8988T (cell line): Measurements from ENCODE around the gene CCNL1.
"Not testable (repeated sequence)": the region's sequence is repeated elsewhere in the genome, so short reads cannot be mapped to it uniquely, and the experiment has no call there.

Experiments used
- DNase-seq: peaks from one replicate; pipeline ENCODE4 v3.0.0; 2011

Gene CCNL1

DNA sequence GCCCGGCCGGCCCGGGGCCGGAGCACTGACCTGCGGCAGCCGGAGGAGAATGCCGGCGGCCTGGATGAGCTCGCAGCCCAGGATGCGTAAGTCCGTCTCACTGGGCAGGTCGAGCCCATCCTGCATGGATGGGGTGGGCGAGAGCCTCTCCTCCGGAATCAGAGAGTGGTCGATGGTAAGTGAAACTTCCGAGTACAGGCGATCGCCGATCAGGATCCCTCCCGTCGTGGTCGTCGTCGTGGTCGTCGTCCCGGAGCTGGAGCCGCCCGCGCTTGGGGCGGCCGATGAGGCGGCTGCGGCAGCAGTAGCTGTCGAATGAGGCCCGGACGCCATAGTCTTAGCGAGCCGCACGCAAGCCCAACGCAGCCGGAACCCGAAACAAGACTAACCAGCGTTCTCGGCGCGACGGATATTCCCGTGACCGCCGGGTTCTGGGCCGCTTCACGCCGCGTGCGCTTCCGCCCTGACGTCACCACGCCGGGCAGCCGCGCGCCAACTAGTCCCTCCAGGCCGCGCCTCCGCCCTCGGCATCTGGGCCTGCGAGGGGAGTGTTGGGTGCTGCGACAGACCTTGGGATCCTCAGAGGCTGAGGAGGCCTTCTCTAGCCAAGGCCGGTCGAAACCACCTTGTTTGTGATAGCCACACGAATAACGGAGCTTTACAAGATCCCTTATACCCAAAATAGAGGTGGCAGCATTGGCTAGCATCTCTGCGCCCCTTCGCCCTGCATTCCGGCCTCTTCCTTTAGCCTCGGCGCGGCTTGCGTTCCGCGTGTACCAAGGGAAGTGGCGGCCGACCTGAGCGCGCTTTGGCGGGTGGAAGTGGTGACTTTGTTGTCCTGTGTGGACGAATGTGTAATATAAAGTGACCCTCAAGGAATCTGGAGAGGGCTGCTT is at the start of gene CCNL1:
Gene CCNL1, minus strand, starts transcription at position 386 of the 896 bp plus-strand sequence. Its CDS starts 53 bp downstream, at position 333.
- peak; percentile 71 for DNase-seq

DNA sequence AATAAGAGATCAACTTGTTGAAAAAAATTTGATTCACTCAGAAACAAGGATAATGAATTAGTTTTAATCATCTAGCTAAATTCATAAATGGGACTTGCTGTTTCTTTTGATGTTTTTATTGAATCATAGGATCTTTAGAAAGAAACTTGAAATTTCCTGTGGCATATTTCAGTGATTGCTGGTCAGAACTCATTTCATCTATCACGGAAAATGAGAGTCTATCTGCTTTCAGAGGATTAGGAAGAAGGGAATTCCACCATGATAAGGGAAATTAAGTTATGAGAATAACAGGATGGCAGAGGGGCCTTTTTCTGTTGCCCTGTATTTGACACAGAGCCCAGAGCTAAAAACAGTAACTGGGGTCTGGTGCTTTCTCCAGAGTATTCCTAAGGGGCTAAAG is 44.9 kb upstream of the CCNL1 start:
- DNase-seq: no peak

DNA sequence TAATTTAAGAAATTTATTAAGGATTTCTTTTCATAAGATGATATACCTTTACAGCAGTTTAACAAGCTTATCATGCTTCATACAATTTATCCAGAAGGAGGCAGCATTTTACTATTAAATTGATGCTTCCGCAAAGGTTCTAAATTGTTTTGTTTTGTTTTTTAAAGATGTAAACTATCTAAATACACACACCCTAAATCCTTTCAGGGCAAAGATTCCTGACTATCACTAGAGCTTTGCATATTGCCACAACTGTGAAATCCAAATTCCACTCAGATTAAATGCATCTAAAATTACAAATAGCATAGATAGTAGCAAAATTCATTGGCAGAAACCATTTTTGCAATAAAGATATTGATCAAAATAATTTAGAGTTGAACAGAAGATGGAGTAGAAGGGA is 44.5 kb upstream of the CCNL1 start:
- DNase-seq: no peak

DNA sequence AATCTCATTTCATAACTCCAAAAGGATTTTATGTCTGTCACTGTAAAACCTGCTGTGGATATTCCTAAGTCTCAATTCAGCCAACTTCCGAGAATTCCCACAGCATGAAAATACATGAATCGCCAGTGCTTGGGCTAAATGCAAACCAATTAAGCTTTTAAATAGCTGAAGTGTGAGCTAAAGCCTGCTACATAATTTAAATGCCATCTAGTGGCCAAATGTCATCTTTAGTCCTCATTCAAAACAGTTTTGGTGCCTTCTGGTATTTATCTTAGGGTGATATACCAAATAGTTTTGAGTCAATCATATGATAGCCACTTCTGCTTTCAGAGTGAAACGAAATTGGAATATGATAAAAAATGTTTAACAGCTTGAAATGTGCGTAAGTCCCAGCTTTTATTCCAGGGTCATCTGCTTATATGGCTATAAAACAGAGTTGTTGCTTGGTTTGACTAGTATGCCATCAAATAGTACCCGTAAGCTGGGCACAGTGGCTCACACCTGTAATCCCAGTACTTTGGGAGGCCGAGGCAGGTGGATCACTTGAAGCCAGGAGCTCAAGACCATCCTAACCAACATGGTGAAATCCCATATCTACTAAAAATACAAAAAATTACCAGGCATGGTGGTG is 41.8 kb upstream of the CCNL1 start:
- DNase-seq: peak; percentile 33

DNA sequence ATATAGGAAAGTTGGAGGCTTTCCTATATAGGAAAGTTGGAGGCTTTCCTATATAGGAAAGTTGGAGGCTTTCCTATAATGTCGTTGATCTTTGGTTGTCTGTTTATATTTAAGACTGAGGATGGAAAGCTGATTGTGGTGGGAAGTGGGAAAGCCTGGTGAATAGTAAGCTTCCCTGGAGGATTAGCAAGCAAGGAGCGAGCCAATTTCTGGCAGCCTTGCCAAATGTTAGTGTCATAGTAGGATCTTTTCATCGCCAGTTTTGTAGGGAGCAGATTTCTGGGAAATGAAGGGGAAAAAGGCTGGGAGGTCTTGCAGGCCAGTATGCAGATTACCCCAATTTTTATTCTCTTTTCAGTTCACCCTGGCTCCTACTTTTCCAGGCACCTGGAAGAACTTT is 39.9 kb upstream of the CCNL1 start:
- DNase-seq: no peak

GRCh38 chr3:157195965-157196364 is 36.0 kb upstream of the CCNL1 start:
- no peak for DNase-seq

- DNase-seq: not testable (repeated sequence)
Measured at GRCh38 chr3:157191149-157191548, 31.2 kb upstream of the CCNL1 start.

DNA sequence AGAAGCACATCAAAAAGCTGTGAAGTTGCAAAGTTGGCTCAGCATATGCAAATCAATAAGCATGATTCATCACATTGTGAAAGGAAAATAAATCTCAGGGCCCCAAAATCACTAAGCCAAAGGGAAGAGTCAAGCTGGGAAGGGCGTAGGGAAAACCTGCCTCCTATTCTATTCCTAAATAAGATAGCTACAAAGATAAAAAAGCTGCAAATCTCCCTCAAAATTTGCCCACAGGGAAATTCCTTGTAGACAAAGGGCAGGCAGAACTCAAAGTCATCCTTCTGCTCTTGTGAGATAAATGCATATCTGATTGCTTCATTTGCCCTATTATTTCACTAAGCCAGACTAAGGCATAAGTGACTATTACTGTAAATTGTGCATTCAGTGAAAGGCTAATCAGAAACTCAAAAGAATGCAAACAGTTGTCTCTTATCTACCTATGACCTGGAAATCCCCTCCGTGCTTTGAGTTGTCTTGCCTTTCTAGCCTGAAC is 30.5 kb upstream of the CCNL1 start:
- DNase-seq: no peak

GRCh38 chr3:157188391-157188790 is 28.4 kb upstream of the CCNL1 start:
- no peak for DNase-seq

- DNase-seq: no peak
Measured at GRCh38 chr3:157182879-157183278, 22.9 kb upstream of the CCNL1 start.

GRCh38 chr3:157180262-157180661 is 20.3 kb upstream of the CCNL1 start:
- no peak for DNase-seq

- DNase-seq: no peak
Measured at GRCh38 chr3:157179365-157179803, 19.4 kb upstream of the CCNL1 start.

DNA sequence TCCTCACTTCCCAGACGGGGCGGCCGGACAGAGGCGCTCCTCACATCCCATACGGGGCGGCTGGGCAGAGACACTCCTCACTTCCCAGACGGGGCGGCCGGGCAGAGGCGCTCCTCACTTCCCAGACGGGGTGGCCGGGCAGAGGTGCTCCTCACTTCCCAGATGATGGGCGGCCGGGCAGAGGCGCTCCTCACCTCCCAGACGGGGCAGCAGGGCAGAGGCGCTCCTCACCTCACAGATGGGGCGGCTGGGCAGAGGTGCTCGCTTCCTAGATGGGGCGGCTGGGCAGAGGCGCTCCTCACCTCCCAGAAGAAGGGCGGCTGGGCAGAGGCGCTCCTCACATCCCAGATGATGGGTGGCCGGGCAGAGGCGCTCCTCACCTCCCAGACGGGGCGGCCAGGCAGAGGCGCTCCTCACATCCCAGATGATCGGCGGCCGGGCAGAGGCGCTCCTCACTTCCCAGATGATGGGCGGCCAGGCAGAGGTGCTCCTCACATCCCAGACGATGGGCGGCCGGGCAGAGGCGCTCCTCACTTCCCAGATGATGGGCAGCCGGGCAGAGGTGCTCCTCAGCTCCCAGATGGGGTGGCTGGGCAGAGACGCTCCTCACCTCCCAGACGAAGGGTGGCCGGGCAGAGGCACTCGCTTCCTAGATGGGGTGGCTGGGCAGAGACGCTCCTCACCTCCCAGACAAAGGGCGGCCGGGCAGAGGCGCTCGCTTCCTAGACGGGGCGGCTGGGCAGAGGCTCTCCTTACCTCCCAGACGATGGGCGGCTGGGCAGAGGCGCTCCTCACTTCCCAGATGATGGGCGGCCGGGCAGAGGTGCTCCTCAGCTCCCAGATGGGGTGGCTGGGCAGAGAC is 18.8 kb upstream of the CCNL1 start:
- not testable (repeated sequence) for DNase-seq

DNA sequence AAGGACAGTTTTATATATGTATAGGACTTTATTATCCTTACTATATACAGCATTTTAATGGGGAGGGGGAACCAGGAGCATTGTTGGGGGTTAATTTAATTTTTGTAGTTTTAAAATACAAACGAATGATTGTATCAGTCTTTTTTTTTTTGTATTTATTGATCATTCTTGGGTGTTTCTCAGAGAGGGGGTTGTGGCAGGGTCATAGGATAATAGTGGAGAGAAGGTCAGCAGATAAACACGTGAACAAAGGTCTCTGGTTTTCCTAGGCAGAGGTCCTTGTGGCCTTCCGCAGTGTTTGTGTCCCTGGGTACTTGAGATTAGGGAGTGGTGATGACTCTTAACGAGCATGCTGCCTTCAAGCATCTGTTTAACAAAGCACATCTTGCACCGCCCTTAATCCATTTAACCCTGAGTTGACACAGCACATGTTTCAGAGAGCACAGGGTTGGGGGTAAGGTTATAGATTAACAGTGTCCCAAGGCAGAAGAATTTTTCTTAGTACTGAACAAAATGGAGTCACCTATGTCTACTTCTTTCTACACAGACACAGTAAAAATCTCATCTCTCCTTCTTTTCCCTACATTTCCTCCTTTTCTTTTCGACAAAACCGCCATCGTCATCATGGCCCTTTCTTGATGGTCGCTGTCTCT is 18.0 kb upstream of the CCNL1 start:
- not testable (repeated sequence) for DNase-seq

GRCh38 chr3:157176934-157177333 is 17.0 kb upstream of the CCNL1 start:
- DNase-seq: no peak

DNA sequence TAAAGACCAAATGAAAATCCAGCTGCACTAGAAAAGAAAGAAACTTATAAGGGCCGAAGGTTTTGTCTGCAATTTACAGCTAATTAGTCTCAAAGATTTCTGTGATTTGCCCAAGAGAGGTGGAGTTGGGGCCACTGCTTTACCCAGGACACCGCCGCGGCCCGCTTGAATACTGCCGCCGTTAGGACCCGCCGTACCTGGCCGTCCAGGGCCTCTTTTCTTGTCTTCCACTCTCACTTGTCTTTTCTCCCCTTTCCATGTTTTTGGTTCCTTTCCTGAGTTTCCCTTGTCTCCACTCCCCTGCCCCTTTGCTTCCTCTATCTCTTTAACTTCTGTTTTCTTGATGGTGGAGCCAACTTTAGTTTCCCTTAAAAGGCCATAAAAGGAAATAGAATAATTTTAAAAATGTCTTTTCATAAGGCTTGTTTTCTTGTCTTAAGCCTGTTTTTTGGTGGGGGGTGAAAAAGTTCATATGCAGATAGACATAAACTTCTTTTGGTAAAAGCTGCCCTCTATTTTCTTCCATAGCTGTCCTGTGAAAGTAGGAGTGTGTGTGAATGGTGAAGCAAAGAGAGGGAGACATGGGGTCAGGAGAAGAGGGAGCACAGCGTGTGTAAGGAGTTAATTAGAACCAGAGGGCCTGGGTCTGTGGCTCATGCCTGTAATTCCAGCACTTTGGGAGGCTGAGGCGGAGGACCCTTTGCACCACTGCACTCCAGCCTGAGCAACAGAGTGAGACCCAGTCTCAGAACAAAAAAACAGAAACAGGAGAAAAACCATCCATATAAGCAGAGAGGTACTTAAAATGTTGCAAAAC is 16.0 kb upstream of the CCNL1 start:
- no peak for DNase-seq

DNA sequence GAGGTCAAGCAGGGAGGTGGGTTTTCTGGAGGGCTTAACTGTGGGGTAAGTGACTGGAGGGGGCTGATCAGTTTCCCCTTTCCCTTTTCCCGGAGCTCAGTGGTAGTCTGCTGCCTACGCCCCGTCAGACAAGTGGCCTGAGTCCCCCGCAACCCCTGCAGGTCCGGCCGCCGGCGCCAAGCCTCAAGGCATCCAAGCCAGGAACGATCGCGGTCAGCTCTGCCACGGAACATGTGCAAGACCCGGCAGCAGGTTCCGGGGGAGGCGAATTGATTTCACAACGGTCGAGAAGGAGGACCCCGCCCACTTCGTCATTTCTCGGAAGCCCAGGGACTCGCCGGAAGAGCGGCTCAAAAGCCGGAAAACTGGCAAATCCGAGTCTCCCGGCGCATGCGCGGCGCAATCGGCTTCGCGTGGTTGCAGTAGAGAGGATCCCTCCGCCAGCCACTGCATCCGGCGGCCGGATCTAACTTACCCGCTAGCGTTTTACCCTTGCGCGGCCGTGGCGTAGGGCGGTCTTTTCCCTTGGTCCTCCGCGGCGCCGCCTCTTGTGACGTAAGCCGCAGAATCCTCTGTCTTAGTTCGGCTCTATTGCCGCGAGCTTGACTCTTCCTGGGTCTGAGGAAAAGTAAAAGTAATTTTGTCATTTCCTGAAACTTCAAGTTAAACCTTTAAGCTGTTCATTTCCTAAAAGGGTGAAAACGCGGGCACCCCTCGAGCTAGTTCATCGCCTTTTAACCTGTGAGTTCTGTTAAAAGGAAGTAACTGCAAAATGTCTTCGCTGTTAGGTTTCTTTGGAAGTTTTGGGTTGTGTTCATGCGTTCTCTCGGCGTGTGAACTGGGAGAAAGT is 14.9 kb upstream of the CCNL1 start:
- DNase-seq: peak; percentile 75

DNA sequence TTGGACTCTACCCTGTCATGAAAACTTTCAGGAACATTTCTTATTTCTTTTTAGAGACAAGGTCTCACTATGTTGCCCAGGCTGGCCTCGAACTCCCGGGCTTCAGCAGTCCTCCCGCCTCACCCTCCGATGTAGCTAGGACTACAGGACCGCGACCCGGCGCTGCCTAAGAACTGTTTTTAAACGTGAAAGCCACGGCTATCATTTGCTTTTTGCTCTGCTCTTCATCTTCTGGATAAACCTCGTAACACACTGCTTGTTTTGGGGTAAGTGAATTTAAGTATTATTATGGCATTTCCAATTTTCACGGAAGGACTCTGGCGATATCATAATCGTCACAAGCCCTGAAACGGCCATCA is 14.3 kb upstream of the CCNL1 start:
- no peak for DNase-seq

DNA sequence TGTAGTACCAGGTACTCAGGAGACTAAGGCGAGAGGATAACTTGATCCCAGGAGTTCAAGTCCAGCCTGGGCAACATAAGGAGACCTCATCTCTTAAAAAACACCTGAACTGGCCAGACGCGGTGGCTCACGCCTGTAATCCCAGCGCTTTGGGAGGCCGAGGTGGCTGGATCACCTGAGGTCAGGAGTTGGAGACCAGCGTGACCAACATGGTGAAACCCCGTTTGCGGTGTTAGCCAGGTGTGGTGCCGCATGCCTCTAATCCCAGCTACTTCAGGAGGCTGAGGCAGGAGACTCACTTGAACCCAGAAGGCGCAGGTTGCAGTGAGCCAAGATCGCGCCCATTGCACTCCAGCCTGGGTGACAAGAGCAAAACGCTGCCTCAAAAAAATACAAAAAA is 13.4 kb upstream of the CCNL1 start:
- not testable (repeated sequence) for DNase-seq

GRCh38 chr3:157172746-157173145 is 12.8 kb upstream of the CCNL1 start:
- no peak for DNase-seq

DNA sequence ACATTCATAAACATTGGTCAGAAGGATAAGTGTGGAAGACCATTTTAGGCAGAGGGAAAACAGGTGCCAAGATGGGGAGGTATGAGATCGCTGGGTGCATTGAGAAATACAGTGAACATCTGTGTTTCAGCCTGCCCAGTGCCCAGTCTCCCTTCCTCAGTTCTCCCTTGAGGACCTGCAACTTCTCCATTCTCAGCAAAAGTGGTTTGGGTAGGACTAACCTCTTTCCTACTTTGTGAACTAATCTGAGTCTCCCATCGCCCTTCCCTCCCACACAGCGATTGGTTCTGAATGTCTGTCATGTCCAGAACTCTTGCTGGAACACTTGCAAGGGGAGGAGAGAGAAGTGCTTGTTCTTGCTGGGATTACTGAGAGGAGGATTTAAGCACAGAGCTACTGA is 10.9 kb upstream of the CCNL1 start:
- DNase-seq: no peak
